Effector memory CD4-positive, alpha-beta T cell (primary cell): Measurements from ENCODE around the gene KLRC2.

Source experiments
- DNase-seq, 3 donors: peaks; one replicate each; pipeline ENCODE4 v3.0.0-alpha.2; 2020
- H3K27ac ChIP-seq: 2 replicates; pipeline ENCODE4 v1.7.0; 2013; ENCODE audit warnings: mild to moderate bottlenecking, low read length, moderate library complexity; ENCODE audit not compliant: insufficient read depth, poor library complexity, severe bottlenecking
- H3K27me3 ChIP-seq: replicated peaks from 2 replicates; pipeline ENCODE4 v1.7.0; 2013; ENCODE audit warnings: mild to moderate bottlenecking, low read length; ENCODE audit not compliant: insufficient read depth, control insufficient read depth, poor library complexity, severe bottlenecking
- H3K36me3 ChIP-seq: 2 replicates; pipeline ENCODE4 v1.7.0; 2013; ENCODE audit warnings: mild to moderate bottlenecking, low read length, moderate library complexity; ENCODE audit not compliant: control insufficient read depth, insufficient read depth
- H3K4me1 ChIP-seq: 2 replicates; pipeline ENCODE4 v1.7.0; 2013; ENCODE audit warnings: low read length, mild to moderate bottlenecking; ENCODE audit not compliant: control insufficient read depth, insufficient read depth, poor library complexity, severe bottlenecking
- H3K4me3 ChIP-seq: 2 replicates; pipeline ENCODE4 v1.7.0; 2013; ENCODE audit warnings: low read length, low read depth, mild to moderate bottlenecking; ENCODE audit not compliant: insufficient read depth, poor library complexity, severe bottlenecking
- H3K9me3 ChIP-seq: 2 replicates; pipeline ENCODE4 v1.7.0; 2013; ENCODE audit warnings: mild to moderate bottlenecking, low read length, moderate library complexity; ENCODE audit not compliant: control insufficient read depth

The KLRC2 gene

GRCh38 chr12:10381928-10382628 lies 53.7 kb downstream of the KLRC2 start:
- H3K36me3 ChIP-seq, result no peaks in the 10 kb centered on the region
- no peak for DNase-seq
- no peak overlapping the region for H3K27ac ChIP-seq
- H3K27me3 ChIP-seq, result no peaks in the 10 kb centered on the region
- no peak overlapping the region for H3K4me3 ChIP-seq
- no peaks in the 10 kb centered on the region for H3K4me1 ChIP-seq
- H3K9me3 ChIP-seq, result no peaks in the 10 kb centered on the region
